ENCODE results near the gene SLC1A5. TPM values are rescaled to one million over a fixed set of nuclear protein-coding genes. Genes with fewer than 3 reads are reported as not detected.
A peak's percentile ranks its signal among the peaks of the same experiment; 100 is the strongest.
"Not testable (repeated sequence)": the region's sequence is repeated elsewhere in the genome, so short reads cannot be mapped to it uniquely, and the experiment has no call there.

The SLC1A5 gene
- 105 TPM for total RNA-seq

DNA sequence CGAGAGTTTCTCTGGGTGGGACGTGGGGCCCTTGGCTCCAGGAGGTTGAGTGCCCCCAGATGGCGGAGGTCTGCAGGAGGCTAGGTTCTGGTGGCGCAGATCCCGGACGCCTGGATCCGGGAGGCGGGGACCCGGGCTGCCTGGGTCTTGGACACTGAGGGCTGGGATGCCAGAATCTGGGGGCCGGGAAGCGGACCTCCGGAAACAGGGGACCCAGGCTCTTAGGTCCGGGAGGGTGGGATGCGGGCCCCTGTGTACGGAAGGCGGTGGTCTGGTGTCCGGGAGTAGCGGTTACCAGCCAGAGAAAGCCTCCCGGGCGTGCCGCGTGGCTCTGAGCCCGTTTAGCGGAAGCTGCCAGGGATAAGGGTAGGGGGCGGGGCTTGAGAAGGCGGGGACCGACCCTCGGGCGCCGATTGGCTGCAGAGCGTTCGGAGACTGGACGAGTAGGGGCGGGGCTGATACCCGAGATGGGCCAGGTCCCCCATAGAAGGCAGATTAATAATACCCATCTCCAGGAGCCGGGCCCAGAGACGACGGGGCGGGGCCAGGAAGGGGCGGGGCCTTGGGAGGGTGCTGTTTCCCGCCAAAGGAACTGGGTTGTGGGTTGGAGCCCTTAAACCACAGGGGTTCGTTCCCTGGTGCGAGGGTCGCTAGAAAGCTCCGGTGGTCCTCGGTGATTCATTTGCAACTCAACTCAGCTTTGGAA, at the start of gene SLC1A5:
SLC1A5 (minus strand) TSS at position 333 of the 706 bp plus-strand sequence. CDS start 629 bp downstream, outside the sequence.
- peak; percentile 98 for DNase-seq (ENCODE audit: low spot score)

DNA sequence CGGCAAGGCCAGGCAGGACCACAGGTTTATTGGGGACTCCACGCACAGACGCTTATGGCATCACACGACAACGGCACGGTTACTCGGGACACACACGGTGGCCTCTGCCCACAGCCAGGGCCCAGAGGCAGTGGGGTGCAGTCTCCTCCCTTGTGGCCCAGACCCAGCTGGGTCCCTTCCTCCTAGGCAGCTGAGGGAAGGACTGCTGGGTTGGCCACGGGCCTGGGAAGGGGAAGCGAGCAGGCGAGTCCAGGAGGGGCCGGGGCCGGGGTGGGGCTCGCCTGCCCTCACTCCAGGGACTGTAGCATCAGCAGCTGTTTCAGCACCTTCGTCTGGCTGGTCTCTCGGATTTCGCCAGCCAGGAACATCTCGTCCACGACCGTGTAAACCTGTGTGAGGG, 49.8 kb upstream of the SLC1A5 start:
- DNase-seq (ENCODE audit: low spot score): no peak

DNA sequence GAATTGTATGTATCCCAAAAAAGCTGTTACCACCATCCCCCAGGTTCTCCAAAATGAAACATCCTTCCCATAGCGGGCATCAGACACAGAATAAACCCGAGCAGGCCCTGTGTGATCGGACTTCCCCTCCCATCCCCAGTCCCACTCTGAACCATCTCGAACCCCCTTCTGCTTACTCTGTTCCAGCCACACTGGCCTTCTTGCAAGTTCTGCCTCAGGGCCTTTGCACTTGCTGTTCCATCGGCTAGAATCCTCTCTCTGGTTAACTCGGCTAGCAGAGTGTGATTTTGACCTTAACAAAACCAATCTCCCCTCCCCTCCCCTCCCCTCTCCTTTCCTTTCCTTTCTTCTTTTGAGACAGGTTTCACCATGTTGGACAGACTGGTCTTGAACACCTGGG, 46.6 kb upstream of the SLC1A5 start:
- no peak for DNase-seq (ENCODE audit: low spot score)

GRCh38 chr19:46834121-46834520, 45.7 kb upstream of the SLC1A5 start:
- no peak for DNase-seq (ENCODE audit: low spot score)

- no peak for DNase-seq (ENCODE audit: low spot score)
Measured at GRCh38 chr19:46830864-46831263, 42.5 kb upstream of the SLC1A5 start.

DNA sequence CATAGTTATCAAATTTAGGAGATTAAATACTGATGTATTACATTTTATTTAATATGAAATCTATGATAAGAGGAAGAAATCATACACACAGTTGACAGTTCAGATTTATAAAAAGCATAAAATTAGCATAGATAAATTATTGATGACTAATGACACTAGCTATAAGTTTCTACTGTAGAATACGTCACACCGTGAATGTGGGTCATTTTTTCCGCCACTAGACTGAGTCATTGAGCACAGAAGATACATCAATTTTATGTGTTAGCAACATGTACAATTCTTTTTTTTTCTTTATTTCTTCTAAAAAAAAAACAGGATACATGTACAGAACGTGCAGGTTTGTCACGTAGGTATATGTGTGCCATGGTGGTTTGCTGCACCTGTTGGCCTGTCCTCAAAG, 40.1 kb upstream of the SLC1A5 start:
- no peak for DNase-seq (ENCODE audit: low spot score)

GRCh38 chr19:46825731-46826055, 37.3 kb upstream of the SLC1A5 start:
- no peak for DNase-seq (ENCODE audit: low spot score)

DNA sequence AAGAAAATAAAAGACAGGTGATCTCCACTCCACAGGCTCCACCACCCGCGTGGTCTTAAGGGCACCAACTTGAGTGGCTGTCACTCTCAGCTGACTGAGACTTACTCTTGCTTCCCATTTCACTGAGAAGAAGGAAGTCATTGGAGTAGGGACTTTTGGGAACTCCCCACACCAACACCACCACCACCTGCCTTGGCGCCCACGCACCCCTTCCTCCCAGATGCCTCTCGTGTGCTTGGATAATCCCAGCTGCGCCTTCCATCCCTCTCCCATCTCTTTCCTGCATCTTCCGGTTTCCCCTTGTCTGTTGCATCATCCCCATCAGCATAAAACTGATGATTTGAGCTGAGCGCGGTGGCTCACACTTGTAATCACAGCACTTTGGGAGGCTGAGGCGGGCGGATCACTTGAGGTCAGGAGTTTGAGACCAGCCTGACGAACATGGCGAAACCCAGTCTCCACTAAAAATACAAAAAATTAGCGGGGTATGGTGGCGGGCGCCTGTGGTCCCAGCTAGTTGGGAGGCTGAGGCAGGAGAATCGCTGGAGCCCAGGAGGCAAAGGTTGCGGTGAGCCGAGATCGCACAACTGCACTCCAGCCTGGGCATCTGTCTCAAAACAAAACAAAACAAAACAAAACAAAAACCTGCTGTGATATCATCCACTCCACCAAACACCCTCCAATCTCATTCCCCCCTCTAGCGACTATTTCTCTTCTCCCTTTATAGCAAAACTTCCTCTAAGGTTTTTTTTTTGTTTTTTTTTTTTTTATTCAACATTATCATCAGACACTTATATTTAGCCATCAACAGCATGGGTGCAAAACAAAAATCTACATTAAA, 36.7 kb upstream of the SLC1A5 start:
- no peak for DNase-seq (ENCODE audit: low spot score)

DNA sequence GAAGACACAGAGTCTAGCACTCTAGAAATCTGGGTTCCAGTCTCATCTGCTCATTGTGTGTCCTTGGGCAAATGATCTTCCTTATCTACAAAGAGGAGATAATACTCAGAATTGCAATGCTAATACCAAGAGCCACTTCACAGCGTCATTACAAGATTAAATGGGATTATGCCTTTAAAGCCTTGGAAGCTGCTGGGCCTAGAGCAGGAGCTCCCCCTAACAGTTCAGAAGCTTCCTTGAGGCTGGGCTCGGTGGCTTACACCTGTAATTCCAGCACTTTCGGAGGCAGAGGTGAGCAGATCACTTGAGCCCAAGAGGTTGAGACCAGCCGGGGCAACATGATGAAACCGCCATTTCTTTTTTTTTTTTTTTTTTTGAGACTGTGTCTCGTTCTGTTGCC, 34.7 kb upstream of the SLC1A5 start:
- no peak for DNase-seq (ENCODE audit: low spot score)

GRCh38 chr19:46822410-46822787, 34.0 kb upstream of the SLC1A5 start:
- not testable (repeated sequence) for DNase-seq (ENCODE audit: low spot score)

GRCh38 chr19:46821512-46822409, 33.4 kb upstream of the SLC1A5 start:
- no peak for DNase-seq (ENCODE audit: low spot score)

DNA sequence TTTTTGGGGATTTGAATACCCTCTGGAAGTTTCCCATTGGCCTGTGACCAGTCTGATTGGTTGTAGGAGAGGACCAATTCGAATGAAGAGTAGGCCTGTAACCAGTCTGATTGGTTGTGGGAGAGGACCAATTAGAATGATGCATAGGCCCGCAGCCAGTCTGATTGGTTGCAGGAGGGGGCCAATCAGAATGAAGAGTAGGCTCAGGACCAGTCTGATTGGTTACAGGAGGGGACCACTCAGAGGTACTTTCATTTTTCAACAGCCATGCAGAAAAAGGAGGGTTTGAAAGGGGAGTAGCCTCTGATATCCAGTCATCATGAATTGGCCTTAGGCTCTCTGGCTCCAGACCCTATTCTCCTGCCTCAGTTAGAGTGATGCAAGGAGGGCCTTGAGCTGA, 30.4 kb upstream of the SLC1A5 start:
- no peak for DNase-seq (ENCODE audit: low spot score)

GRCh38 chr19:46815833-46816627, 27.6 kb upstream of the SLC1A5 start:
- DNase-seq (ENCODE audit: low spot score): no peak

GRCh38 chr19:46813839-46814358, 25.5 kb upstream of the SLC1A5 start:
- peak; percentile 78 for DNase-seq (ENCODE audit: low spot score)

DNA sequence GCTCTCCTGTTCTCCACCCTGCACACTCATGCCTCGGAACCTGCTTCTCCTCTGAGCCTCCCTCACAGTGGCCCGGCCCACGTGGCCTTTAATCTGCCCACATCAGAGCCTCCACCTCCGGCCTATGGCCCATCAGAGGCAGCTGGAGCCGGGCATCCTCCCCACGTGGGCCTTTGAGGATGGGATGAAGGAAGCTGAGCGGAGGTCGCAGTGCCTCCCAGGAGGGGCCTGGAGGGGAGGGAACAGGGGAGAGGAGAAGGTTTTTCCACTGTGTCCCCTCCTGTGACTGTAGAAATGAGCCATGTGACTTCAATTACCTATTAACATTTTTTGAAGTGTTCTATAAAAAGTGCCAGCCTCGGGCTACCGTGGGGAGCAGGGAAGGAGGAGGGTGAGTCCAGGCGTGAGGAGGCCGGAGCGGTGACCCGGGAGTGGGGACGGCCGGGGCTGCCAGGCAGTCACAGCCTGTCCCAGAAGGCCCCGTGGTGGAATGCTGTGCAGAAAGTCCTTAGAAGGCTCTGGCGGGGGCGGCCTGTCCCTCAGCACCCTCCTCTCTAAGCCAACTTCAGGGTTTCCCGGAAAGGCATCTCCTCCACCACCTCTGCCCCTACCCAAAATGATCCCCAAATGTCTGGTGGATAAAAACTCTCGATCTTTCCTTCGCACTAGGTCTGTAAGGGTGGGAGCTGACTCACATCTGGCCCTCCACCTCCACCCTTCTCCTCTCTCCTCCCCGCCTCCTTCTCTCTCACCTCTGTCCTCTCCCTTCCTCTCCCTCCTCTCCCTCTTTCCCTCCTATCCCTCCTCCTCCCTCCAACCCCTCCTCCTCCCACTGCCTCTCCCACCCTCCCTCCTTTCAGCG, 24.8 kb upstream of the SLC1A5 start:
- no peak for DNase-seq (ENCODE audit: low spot score)

GRCh38 chr19:46809534-46810272, 21.3 kb upstream of the SLC1A5 start:
- DNase-seq (ENCODE audit: low spot score): no peak

GRCh38 chr19:46806656-46807055, 18.3 kb upstream of the SLC1A5 start:
- DNase-seq (ENCODE audit: low spot score): no peak

GRCh38 chr19:46804432-46804831, 16.0 kb upstream of the SLC1A5 start:
- DNase-seq (ENCODE audit: low spot score): not testable (repeated sequence)

DNA sequence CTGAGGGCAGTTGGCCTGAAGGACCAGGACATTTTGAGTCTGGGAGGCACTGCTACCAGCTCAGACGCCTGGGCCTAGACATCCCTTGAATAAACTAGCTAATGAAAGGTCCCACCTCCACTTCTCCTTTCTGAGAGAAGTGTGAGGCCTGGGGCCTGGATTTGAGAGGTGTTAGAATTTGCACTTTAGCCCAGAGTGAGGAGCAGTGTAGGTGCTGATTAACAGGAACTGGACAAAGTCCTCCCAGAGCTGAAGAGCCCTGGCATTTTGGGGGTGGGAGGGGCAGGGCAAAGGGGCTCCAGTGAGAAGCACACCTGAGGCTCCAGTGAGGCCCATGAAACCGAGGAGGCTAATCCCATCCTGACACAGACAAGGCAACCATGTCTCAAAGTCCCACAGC, 15.2 kb upstream of the SLC1A5 start:
- no peak for DNase-seq (ENCODE audit: low spot score)

GRCh38 chr19:46802152-46802551, 13.8 kb upstream of the SLC1A5 start:
- no peak for DNase-seq (ENCODE audit: low spot score)
